Activated CD4-positive, alpha-beta T cell treated with anti-CD3 and anti-CD28 coated beads for 1 hour (primary cell): ENCODE data around the gene RTN4IP1.
"Not testable (repeated sequence)": the region's sequence is repeated elsewhere in the genome, so short reads cannot be mapped to it uniquely, and the experiment has no call there.

Experiments used
- DNase-seq: peaks from one replicate; pipeline ENCODE4 v3.0.0-alpha.2; 2020

RTN4IP1 gene

GRCh38 chr6:106626485-106626884 is 2.8 kb downstream of the RTN4IP1 start:
- no peak for DNase-seq

GRCh38 chr6:106623039-106623438 is 6.3 kb downstream of the RTN4IP1 start:
- DNase-seq, result no peak

GRCh38 chr6:106622412-106622811 is 6.9 kb downstream of the RTN4IP1 start:
- DNase-seq, result no peak

- no peak for DNase-seq
Measured at GRCh38 chr6:106620931-106621672, 8.2 kb downstream of the RTN4IP1 start.

- no peak for DNase-seq
Measured at GRCh38 chr6:106619223-106619622, 10.1 kb downstream of the RTN4IP1 start.

GRCh38 chr6:106618324-106618723 is 11.0 kb downstream of the RTN4IP1 start:
- no peak for DNase-seq

- DNase-seq, result no peak
Measured at GRCh38 chr6:106617857-106618256, 11.4 kb downstream of the RTN4IP1 start.

- no peak for DNase-seq
Measured at GRCh38 chr6:106617302-106617701, 12.0 kb downstream of the RTN4IP1 start.

- no peak for DNase-seq
Measured at GRCh38 chr6:106614592-106615257, 14.6 kb downstream of the RTN4IP1 start.

- DNase-seq, result no peak
Measured at GRCh38 chr6:106614166-106614565, 15.1 kb downstream of the RTN4IP1 start.

- DNase-seq, result no peak
Measured at GRCh38 chr6:106613590-106613989, 15.7 kb downstream of the RTN4IP1 start.

- no peak for DNase-seq
Measured at GRCh38 chr6:106612671-106613416, 16.5 kb downstream of the RTN4IP1 start.

- DNase-seq, result no peak
Measured at GRCh38 chr6:106611030-106611429, 18.3 kb downstream of the RTN4IP1 start.

- DNase-seq, result no peak
Measured at GRCh38 chr6:106609699-106610098, 19.6 kb downstream of the RTN4IP1 start.

GRCh38 chr6:106608080-106608668 is 21.1 kb downstream of the RTN4IP1 start:
- DNase-seq, result no peak

GRCh38 chr6:106600329-106600728 is 29.0 kb downstream of the RTN4IP1 start:
- no peak for DNase-seq

GRCh38 chr6:106599440-106599839 is 29.9 kb downstream of the RTN4IP1 start:
- no peak for DNase-seq

- no peak for DNase-seq
Measured at GRCh38 chr6:106591111-106591825, 38.0 kb downstream of the RTN4IP1 start.

GRCh38 chr6:106588937-106589336 is 40.4 kb downstream of the RTN4IP1 start:
- DNase-seq, result not testable (repeated sequence)

GRCh38 chr6:106586815-106587415 is 42.4 kb downstream of the RTN4IP1 start:
- DNase-seq, result no peak

GRCh38 chr6:106581468-106581867 is 47.8 kb downstream of the RTN4IP1 start:
- DNase-seq, result no peak

- no peak for DNase-seq
Measured at GRCh38 chr6:106579281-106579680, 50.0 kb downstream of the RTN4IP1 start.
